H1 (cell line): ENCODE data around the gene TBX4. TPM values are rescaled to one million over a fixed set of nuclear protein-coding genes. Genes with fewer than 3 reads are reported as not detected.

Experiments
- CTCF ChIA-PET: fragments of 300-600 bp; sonication (Branson Sonifier 250); formaldehyde crosslinking; loops from one replicate; lab custom pipeline; 2021; ENCODE audit not compliant: partially characterized antibody; lab: Charles Lee
- POLR2A ChIA-PET: fragments of 300-600 bp; sonication (Branson Sonifier 250); formaldehyde crosslinking; loops from one replicate; lab custom pipeline; 2021; ENCODE audit warnings: inconsistent platforms; ENCODE audit not compliant: partially characterized antibody; lab: Charles Lee
- DNase-seq, 2 experiments: peaks; one replicate each; pipeline versions ENCODE4 v3.0.0 to v3.0.0-alpha.2; 2010 to 2022; ENCODE audit warnings: low spot score in 2 of 2, low read depth in 1 of 2, mixed read lengths in 1 of 2
- FAIRE-seq: peaks from 2 replicates; lab custom pipeline; 2011; peaks lifted over from hg19 to GRCh38; lab: Jason Lieb, UNC
- H2AFZ ChIP-seq: 2 replicates; pipeline ENCODE4 v1.8.1; 2012; ENCODE audit warnings: low read length, inconsistent platforms
- H2AK5ac ChIP-seq: 2 replicates; pipeline ENCODE4 v1.6.1; 2013; ENCODE audit warnings: low read depth, low read length
- H2BK120ac ChIP-seq: replicated peaks from 2 replicates; pipeline ENCODE3; 2013; ENCODE audit warnings: low read depth, low read length, inconsistent platforms
- H2BK12ac ChIP-seq: 2 replicates; pipeline ENCODE4 v1.6.1; 2013; ENCODE audit warnings: low read depth, low read length
- H2BK15ac ChIP-seq: 2 replicates; pipeline ENCODE4 v1.6.1; 2013; ENCODE audit warnings: low read length
- H2BK20ac ChIP-seq: 2 replicates; pipeline ENCODE4 v1.6.1; 2013; ENCODE audit warnings: low read length
- H2BK5ac ChIP-seq: 2 replicates; pipeline ENCODE4 v1.6.1; 2013; ENCODE audit warnings: low read depth, low read length
- H3K14ac ChIP-seq: 2 replicates; pipeline ENCODE4 v1.6.1; 2013; ENCODE audit warnings: inconsistent platforms; ENCODE audit not compliant: insufficient read length
- H3K18ac ChIP-seq: 2 replicates; pipeline ENCODE4 v1.6.1; 2013; ENCODE audit warnings: low read length; ENCODE audit errors: extremely low read depth
- H3K23ac ChIP-seq: 2 replicates; pipeline ENCODE4 v1.6.1; 2013; ENCODE audit warnings: inconsistent platforms; ENCODE audit not compliant: insufficient read length
- H3K23me2 ChIP-seq: 2 replicates; pipeline ENCODE4 v1.6.1; 2013; ENCODE audit warnings: low read depth, low read length
- H3K27ac ChIP-seq: 2 replicates; pipeline ENCODE4 v1.6.1; 2011; ENCODE audit warnings: low read depth, low read length, inconsistent platforms
- H3K27me3 ChIP-seq, 4 experiments: replicated peaks in 1 of 4; 1 replicate in 1 of 4; 2 replicates in 3 of 4; pipeline versions ENCODE4 v1.6.1 to v1.8.1; 2011 to 2013; ENCODE audit warnings: low read length in 3 of 4, mild to moderate bottlenecking in 3 of 4, inconsistent platforms in 2 of 4, mixed read lengths in 2 of 4, moderate library complexity in 1 of 4; ENCODE audit not compliant: control insufficient read depth in 3 of 4, insufficient read depth in 3 of 4; ENCODE audit errors: extremely low read depth in 1 of 4
- H3K36me3 ChIP-seq, 4 experiments: 2 replicates each; pipeline versions ENCODE4 v1.6.1 to v1.8.1; 2011 to 2013; ENCODE audit warnings: mild to moderate bottlenecking in 4 of 4, low read length in 3 of 4, moderate library complexity in 2 of 4, control low read depth in 1 of 4, inconsistent platforms in 1 of 4; ENCODE audit not compliant: insufficient read depth in 4 of 4, control insufficient read depth in 2 of 4
- H3K4ac ChIP-seq: replicated peaks from 2 replicates; pipeline ENCODE3; 2013; ENCODE audit warnings: low read length, low read depth, mixed read lengths, inconsistent platforms; ENCODE audit not compliant: insufficient read length
- H3K4me1 ChIP-seq, 4 experiments: replicated peaks in 1 of 4; 1 replicate in 1 of 4; 2 replicates in 3 of 4; pipeline versions ENCODE4 v1.6.1 to v1.8.1; 2011 to 2013; ENCODE audit warnings: low read length in 3 of 4, inconsistent platforms in 2 of 4, mixed read lengths in 1 of 4; ENCODE audit not compliant: insufficient read depth in 4 of 4, control insufficient read depth in 3 of 4
- H3K4me2 ChIP-seq, 2 experiments: 2 replicates each; pipeline versions ENCODE4 v1.6.1 to v1.8.1; 2011 to 2013; ENCODE audit warnings: low read depth in 2 of 2, low read length in 2 of 2, control low read depth in 1 of 2, inconsistent platforms in 1 of 2, mild to moderate bottlenecking in 1 of 2; ENCODE audit not compliant: insufficient read depth in 1 of 2
- H3K4me3 ChIP-seq, 4 experiments: fragments of 200-600, 300-600 bp in 1 of 4; sonication (generic), shearing (Covaris generic), sonication (Bioruptor Twin) in 1 of 4; 2 replicates each; pipeline versions ENCODE4 v1.5.1 to v1.8.1; 2011 to 2016; ENCODE audit warnings: low read length in 4 of 4, low read depth in 3 of 4, control low read depth in 2 of 4, inconsistent platforms in 2 of 4, mild to moderate bottlenecking in 2 of 4, mixed read lengths in 1 of 4, moderate library complexity in 1 of 4; ENCODE audit not compliant: insufficient read depth in 2 of 4; ENCODE audit errors: extremely low read depth in 1 of 4
- H3K56ac ChIP-seq: replicated peaks from 2 replicates; pipeline ENCODE3; 2013; ENCODE audit warnings: low read depth, mild to moderate bottlenecking, mixed read lengths, low read length, inconsistent platforms; ENCODE audit not compliant: insufficient read length
- H3K79me1 ChIP-seq: 2 replicates; pipeline ENCODE4 v1.6.1; 2013; ENCODE audit warnings: low read depth, low read length, control low read depth
- H3K79me2 ChIP-seq, 2 experiments: 2 replicates each; pipeline versions ENCODE4 v1.6.1 to v1.8.1; 2012 to 2013; ENCODE audit warnings: low read length in 2 of 2, mild to moderate bottlenecking in 2 of 2, inconsistent platforms in 1 of 2; ENCODE audit not compliant: insufficient read depth in 2 of 2, control insufficient read depth in 1 of 2
- H3K9ac ChIP-seq, 4 experiments: replicated peaks in 1 of 4; 1 replicate in 1 of 4; 2 replicates in 3 of 4; pipeline versions ENCODE4 v1.6.1 to v1.8.1; 2011 to 2013; ENCODE audit warnings: low read depth in 3 of 4, low read length in 3 of 4, control low read depth in 2 of 4, mild to moderate bottlenecking in 2 of 4, moderate library complexity in 2 of 4, inconsistent platforms in 1 of 4; ENCODE audit errors: extremely low read depth in 1 of 4
- H3K9me3 ChIP-seq, 2 experiments: 2 replicates each; pipeline versions ENCODE4 v1.6.1 to v1.8.1; 2012 to 2013; ENCODE audit warnings: mild to moderate bottlenecking in 2 of 2, moderate library complexity in 2 of 2, control low read depth in 1 of 2, inconsistent platforms in 1 of 2, low read depth in 1 of 2, low read length in 1 of 2, mixed read lengths in 1 of 2; ENCODE audit not compliant: insufficient read depth in 2 of 2
- H4K20me1 ChIP-seq, 2 experiments: replicated peaks in 1 of 2; 2 replicates each; pipeline versions ENCODE3 to v1.8.1; 2011 to 2013; ENCODE audit warnings: inconsistent platforms in 2 of 2, low read length in 2 of 2, mild to moderate bottlenecking in 1 of 2; ENCODE audit not compliant: insufficient read depth in 2 of 2, control insufficient read depth in 1 of 2
- H4K5ac ChIP-seq: 2 replicates; pipeline ENCODE4 v1.6.1; 2013; ENCODE audit warnings: low read length, low read depth, mixed read lengths, inconsistent platforms; ENCODE audit not compliant: insufficient read length
- H4K8ac ChIP-seq: 2 replicates; pipeline ENCODE4 v1.8.0; 2013; ENCODE audit warnings: mild to moderate bottlenecking, moderate library complexity, low read length, inconsistent platforms; ENCODE audit not compliant: insufficient read depth; ENCODE audit errors: extremely low read depth
- H4K91ac ChIP-seq: replicated peaks from 2 replicates; pipeline ENCODE3; 2013; ENCODE audit warnings: low read length, mixed read lengths, inconsistent platforms; ENCODE audit not compliant: insufficient read length
- TEAD4 ChIP-seq: IDR thresholded peaks from 2 replicates; pipeline ENCODE4 v1.6.1; 2012; ENCODE audit warnings: low read depth, low read length, inconsistent platforms, mixed read lengths
- WGBS, 2 experiments: shearing (Covaris generic) in 1 of 2; methylation state at CpG; one replicate each; pipeline versions ENCODE4 v1.1.6 to v1.1.7; 2013 to 2015; ENCODE audit warnings: low lambda C conversion rate in 2 of 2, mixed read lengths in 2 of 2, inconsistent platforms in 1 of 2, low coverage in 1 of 2, missing lambda C conversion rate in 1 of 2; ENCODE audit not compliant: insufficient replicate concordance in 2 of 2, insufficient coverage in 1 of 2, insufficient read length in 1 of 2; ENCODE audit errors: extremely low coverage in 1 of 2, missing lambda C conversion rate in 1 of 2; 5-methylcytosine and 5-hydroxymethylcytosine counted together
- polyA plus RNA-seq, 7 experiments: library from polyadenylated mRNA; depleted of rRNA in 3 of 7; stranded (reverse) in 5 of 7; unstranded in 2 of 7; fragments of >200 nt in 5 of 7; fragments of 200-250 nt in 2 of 7; gene quantifications; 1 replicate in 5 of 7; 2 replicates in 1 of 7; 4 replicates in 1 of 7; pipeline versions ENCODE4 v1.2.1 to v1.2.3, GENCODE V29; 2011 to 2013; ENCODE audit warnings: missing spikeins in 2 of 7, mixed read lengths in 2 of 7
- total RNA-seq: library from RNA; stranded (reverse); fragmentation: NEBNext Ultra II Directional; extraction: Animal tissue kit (Norgen Biotek cat#: 25700); gene quantifications from 2 replicates; pipeline ENCODE4 v1.2.1, GENCODE V29; 2021

The TBX4 gene
- total and polyA plus RNA-seq, 2 of the 8 experiments (the other 6 are each of a cell fraction or from before 2014, with no cell fraction given) = 0.02 TPM; not detected in 1

DNA sequence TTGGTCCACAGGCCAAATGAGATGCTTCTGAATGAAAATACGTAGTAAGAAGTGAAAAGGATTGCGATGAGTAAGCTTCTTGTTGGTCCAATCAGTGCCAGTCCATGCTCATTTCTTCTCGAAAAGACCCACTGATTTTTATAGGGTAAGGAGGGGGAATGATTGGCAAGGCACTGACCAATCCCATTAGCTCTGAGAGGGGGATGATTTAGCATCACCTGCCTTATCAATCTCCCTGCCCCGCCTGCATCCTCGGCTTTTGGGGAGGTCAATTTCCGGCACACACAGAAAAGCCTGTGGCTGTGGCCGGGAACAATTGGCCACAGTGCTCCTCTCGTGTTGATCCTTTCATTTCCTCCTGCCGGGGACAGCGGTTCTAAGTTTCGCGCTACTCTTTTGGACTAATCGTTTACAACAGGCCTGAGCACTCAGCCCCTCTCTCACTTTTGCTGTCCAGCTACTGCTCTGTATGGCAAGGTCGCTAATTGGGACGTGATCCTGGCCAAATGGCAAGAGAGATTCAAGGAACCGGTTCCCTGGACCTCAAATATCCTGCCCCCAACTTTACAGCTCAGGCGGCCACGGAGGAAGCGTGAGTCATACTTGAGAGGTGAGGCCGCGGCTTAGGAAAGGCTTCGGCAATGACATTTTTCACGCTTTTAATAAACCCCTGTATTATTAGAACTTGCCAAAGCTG, 43.1 kb downstream of the TBX4 start:
- Histone ChIP-seq H3K23me2 (no peaks in the 10 kb centered on the region), H3K36me3 (no peaks in the 10 kb centered on the region), H2BK20ac (no peak overlapping the region), H3K18ac (no peak overlapping the region), H3K4ac (no peak overlapping the region), H3K23ac (no peak overlapping the region), H3K27me3 (no peaks in the 10 kb centered on the region), H2AFZ (peak overlapping the region; percentile 88), H3K4me3 (no peak overlapping the region), H4K20me1 (no peaks in the 10 kb centered on the region), H3K4me1 (peaks cover 0 to 3% (median 2%) of the 10 kb centered on the region in 4 experiments; a peak in 3 of 7 replicates), H3K14ac (no peak overlapping the region), H2BK12ac (no peak overlapping the region), H4K8ac (no peak overlapping the region), H2BK15ac (no peak overlapping the region), H3K9ac (no peak overlapping the region), H2BK120ac (no peak overlapping the region), H4K5ac (no peak overlapping the region), H2AK5ac (no peak overlapping the region), H3K4me2 (no peak overlapping the region), H3K79me2 (no peaks in the 10 kb centered on the region), H3K56ac (no peak overlapping the region), H3K27ac (no peak overlapping the region), H3K9me3 (no peaks in the 10 kb centered on the region), H4K91ac (no peak overlapping the region), H3K79me1 (no peaks in the 10 kb centered on the region), H2BK5ac (no peak overlapping the region)
- POLR2A ChIA-PET = no interaction called here
- no peak for TF ChIP-seq TEAD4
- DNase-seq (no peak), FAIRE-seq (no peak)
- CTCF ChIA-PET = interaction anchor here (0.7 to 5.7 kb wide), 5 partner anchors 9 to 105 kb away, joined by 3 to 34 read pairs (median 8); no protein-coding TSS in a partner anchor
- 87% methylated on average over 23 of the region's 23 CpGs; no CpG with 5 or more reads in 1 of the 2 experiments for WGBS, 2 experiments
